NCI-H82 treated with DMSO at 0.1 percent for 48 hours (cell line): Measurements from ENCODE around the gene MOB3C.

Source experiments
- DNase-seq: peaks from one replicate; lab custom pipeline; 2025; ENCODE audit not compliant: unreplicated experiment; lab: John Stamatoyannopoulos, UW

The MOB3C gene

GRCh38 chr1:46639547-46639946, 22.9 kb upstream of the MOB3C start:
- DNase-seq, result no peak

DNA sequence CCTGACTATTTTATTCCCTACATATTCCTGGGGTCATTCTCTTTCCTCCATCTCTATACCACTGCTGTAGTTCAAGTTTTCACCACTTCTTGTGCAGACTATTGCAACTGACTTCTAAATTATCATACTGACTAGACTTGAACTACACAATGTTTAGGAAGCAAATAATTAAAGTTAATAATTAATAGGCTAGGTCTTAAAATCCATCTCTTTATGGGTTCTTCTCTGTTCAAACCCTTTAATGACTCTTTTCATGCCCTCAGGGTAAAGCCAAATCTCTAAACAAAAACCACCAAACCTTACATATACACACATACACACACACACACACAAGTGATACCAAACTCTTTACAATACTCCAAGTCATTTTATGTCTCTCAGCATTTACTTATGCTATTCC, 22.3 kb upstream of the MOB3C start:
- DNase-seq, result no peak

DNA sequence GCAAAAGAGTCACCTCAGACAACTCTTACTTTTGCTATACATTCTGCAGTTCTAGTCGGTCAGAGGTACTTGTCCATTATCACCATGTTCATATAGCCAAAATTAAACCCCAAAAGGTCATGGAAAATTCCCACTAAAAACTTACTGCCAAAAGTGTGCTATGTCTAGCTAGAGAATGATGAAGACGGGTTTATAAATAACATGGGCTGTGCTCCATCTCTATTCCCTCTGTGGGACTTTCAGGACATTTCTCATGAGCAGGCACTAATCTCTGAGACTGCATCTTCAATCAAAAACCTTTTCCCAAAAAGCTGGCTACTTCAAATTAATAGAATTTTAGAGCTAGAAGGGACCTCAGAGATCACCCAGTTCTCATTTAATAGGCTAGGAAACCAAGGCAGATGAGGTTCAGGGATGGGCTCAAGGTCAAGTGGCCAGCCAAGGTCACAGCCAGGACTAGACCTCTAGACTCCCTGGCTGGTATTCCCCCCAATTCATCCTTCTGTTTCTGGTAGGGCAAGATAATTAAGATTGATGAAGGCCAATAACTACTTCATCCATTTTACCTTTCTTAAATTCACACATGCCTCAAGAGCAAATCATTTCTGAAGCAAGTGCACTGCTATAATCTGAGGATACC, 21.0 kb upstream of the MOB3C start:
- DNase-seq, result no peak

GRCh38 chr1:46635205-46635604, 18.6 kb upstream of the MOB3C start:
- no peak for DNase-seq

GRCh38 chr1:46630719-46631118, 14.1 kb upstream of the MOB3C start:
- no peak for DNase-seq

- DNase-seq, result no peak
These were observed 7.4 kb upstream of the MOB3C start for GRCh38 chr1:46623743-46624644.

GRCh38 chr1:46622344-46622743, 5.7 kb upstream of the MOB3C start:
- DNase-seq, result no peak

DNA sequence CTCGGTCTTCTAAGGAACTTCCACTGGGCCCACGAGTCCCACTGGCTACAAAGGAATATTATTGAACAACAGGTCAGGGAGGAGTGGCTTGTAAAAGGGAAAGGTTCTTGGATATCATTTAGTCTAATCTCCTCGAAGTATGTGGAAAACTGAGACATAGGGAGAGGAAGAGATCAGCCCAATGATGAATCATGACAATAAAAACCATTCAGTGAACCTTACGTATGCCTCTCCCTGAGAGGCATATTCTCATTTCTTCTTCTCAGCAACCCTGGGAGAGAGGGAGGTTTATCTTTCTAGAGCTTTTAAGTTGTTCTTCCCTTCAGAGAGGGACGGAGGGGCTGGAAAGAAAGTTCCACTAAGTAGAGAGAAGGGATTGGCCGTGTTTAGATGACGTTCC, 5.3 kb upstream of the MOB3C start:
- DNase-seq, result no peak

GRCh38 chr1:46619656-46620258, 3.1 kb upstream of the MOB3C start:
- no peak for DNase-seq

DNA sequence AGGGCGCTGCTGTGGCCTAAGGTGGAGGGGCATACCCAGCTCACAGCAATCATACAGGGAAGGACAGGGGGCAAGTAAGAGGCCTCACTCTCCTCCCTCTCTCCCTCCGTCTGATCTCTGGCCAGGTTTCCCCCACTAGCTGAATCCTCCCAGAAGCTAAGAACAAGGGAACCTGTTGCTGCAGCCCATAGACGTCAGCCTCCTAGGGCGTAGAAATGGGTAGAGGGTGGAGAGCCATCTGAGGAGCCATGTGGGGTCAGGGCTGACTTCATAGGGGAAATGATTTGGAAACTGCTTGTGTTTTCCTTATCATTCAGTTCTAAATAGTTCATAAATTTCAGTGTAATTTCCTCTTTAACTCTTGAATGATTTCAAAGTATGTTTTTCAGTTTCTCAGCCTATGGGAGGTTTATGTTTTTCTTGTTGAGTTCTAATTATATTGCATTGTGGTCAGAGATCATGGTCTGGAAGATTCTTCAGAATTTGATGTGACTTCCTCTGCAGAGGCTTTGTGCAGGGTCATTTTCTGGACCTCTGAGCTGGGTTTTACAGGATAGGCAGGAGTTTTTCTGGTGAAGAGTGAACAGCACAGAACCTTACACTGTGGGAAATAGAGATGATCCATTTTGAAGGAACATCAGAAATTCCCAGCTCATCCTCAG, 2.3 kb upstream of the MOB3C start:
- no peak for DNase-seq

DNA sequence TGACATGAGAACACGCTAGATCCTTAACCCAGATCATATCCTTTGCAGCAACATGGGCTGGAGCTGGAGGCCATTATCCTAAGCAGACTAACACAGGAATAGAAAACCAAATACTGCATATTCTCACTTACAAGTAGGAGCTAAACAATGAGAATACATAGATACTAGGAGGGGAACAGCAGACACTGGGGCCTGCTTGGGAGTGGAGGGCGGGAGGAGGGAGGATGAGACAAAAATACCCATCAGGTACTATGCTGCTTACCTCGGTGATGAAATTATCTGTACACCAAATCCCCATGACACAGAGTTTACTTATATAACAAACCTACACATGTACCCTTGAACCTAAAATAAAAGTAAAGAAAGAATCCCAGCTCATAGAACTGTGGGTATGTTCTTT, 1.2 kb upstream of the MOB3C start:
- DNase-seq, result no peak

DNA sequence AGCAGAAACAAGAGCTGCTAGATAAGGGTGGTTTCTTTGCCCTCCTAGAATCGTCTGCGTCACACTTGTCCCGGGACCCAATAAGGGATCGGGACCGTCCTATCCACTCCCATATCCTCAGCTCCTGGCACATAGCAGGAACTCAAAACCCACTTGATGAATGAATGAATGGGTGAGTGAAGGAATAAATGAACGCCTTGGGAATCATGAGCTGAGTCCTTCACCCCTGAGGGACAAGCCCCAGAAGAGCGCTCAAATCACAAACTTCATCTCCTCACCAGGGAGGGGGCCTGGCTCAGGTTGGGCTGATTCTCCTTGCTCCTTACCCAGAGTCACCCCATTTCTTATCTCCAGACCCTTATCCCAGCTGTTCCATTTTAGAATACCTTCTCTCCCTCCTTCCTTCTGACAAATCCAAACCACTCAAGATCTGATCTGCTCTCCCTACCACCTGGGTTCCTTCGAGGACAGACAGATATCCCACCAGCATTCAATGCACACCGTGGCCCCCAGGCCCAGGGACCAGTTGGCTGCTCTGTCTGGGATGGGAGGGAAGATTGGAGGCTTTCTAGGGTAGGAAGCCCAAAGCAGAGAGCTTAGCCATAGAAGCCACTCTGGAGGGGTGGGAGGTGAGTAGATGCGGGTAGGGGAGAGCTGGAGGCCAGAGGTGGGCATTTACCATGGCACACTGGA, 643 bp upstream of the MOB3C start:
- DNase-seq, result no peak

GRCh38 chr1:46615735-46616134, 876 bp downstream of the MOB3C start:
- no peak for DNase-seq

DNA sequence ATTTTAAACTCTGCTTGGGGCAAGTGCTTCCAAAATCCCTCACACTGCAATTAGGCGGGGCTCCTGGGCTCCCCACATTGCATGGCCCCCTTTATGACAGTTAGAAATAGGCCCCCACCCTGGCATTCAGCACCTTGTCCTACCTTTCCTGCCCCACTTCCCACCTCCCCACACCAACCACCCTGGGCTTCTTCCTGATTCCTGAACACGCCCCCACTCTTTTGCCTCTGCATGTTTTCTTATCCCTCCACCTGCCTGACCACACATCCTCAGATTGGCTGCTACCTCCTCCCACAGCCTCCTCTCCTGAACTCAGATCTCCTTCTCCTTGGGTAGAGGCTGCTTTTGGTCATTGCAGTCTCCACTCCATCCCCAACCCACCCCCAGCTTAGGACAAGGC, 1.5 kb downstream of the MOB3C start:
- no peak for DNase-seq

DNA sequence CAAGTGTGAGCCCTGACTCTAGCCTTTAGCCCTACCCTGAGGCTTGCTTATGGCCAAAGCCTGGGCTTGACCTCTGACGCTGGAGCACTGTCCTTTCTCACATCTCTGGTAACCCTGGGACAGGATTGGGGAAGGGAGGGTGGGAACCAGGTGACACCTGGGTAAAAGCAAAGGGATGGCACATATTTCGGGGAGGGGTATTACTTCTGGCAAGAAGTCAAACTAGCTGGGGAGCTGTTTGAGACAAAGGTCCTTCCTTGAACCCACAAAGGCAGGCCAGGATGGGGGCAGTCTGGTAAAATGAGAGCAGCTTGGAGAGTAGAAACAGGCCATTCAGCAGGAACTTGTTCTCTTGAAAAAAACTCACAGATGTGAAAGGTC, 2.0 kb downstream of the MOB3C start:
- DNase-seq, result no peak

- peak; percentile 45 for DNase-seq
These were observed 2.7 kb downstream of the MOB3C start for GRCh38 chr1:46613661-46614603.

DNA sequence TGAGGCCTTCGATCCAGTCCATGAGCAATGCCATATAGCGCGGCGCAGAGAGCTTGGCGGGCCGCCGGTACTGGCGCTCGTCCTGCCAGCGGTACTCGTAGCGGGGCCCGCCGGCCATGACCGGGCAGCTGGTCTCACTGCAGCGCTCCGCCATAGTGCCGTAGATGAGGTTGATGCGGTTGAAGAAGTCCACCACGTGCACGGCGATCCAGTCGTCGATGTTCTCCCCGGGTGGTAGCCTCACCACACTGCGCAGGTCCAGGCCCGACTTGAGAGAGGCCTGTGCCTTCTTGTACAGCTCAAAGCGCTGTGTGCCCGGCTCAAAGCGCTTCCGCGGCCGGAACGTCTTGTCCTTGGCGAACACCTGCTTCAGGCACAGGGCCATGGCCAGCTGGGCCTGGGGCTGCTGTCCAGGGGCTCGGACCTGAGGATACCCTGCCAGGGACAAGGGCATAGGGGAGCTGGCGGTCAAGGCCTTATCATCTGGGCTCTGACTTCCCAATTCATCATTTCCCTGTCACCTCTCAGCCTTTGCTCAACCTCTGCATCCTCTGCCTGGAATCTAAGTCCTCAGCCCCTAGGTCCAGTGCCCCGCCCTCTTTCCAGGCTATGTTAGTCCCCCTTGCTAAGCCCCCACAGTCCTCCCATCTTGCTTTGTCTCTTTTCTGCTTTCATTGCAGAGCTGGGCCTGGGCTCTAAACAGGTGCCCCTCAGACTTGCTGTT, 3.5 kb downstream of the MOB3C start:
- DNase-seq, result no peak

- no peak for DNase-seq
These were observed 4.9 kb downstream of the MOB3C start for GRCh38 chr1:46611691-46612221.
